HG03280 (cell line): Measurements from ENCODE around the gene PCBP2.
"Not testable (repeated sequence)": the region's sequence is repeated elsewhere in the genome, so short reads cannot be mapped to it uniquely, and the experiment has no call there.

Experiments used
- ATAC-seq: cut with Tn5 transposase; IDR thresholded peaks from one replicate; pipeline ENCODE4 v1.9.1; 2021; ENCODE audit warnings: mild to moderate bottlenecking, moderate library complexity; ENCODE audit not compliant: unreplicated experiment

Gene PCBP2

GRCh38 chr12:53439582-53439981 lies 12.3 kb upstream of the PCBP2 start:
- ATAC-seq, result not testable (repeated sequence)

- peak; percentile 99 for ATAC-seq
These were observed 10.7 kb upstream of the PCBP2 start, which contains the start of gene PRR13 for GRCh38 chr12:53441040-53441833. Gene PRR13 (plus strand): TSS chr12:53441734. CDS start chr12:53442715, 981 bp downstream.

GRCh38 chr12:53443955-53444354 lies 7.9 kb upstream of the PCBP2 start:
- no peak for ATAC-seq

- not testable (repeated sequence) for ATAC-seq
These were observed 7.1 kb upstream of the PCBP2 start for GRCh38 chr12:53444593-53445325.

GRCh38 chr12:53450936-53451335 lies 966 bp upstream of the PCBP2 start:
- ATAC-seq, result no peak

GRCh38 chr12:53452159-53453077 lies 516 bp downstream of the PCBP2 start:
- peak; percentile 35 for ATAC-seq

GRCh38 chr12:53453953-53454640 lies 2.2 kb downstream of the PCBP2 start:
- ATAC-seq, result no peak

GRCh38 chr12:53454707-53455106 lies 2.8 kb downstream of the PCBP2 start:
- ATAC-seq, result no peak

- ATAC-seq, result no peak
These were observed 4.9 kb downstream of the PCBP2 start for GRCh38 chr12:53456654-53457366.

GRCh38 chr12:53459097-53459496 lies 7.2 kb downstream of the PCBP2 start:
- ATAC-seq, result no peak

- ATAC-seq, result no peak
These were observed 9.2 kb downstream of the PCBP2 start for GRCh38 chr12:53461059-53461458.

GRCh38 chr12:53461591-53461990 lies 9.7 kb downstream of the PCBP2 start:
- ATAC-seq, result no peak

- no peak for ATAC-seq
These were observed 11.0 kb downstream of the PCBP2 start for GRCh38 chr12:53462935-53463334.

- ATAC-seq, result no peak
These were observed 12.1 kb downstream of the PCBP2 start for GRCh38 chr12:53463802-53464560.

GRCh38 chr12:53464685-53465418 lies 12.9 kb downstream of the PCBP2 start:
- ATAC-seq, result no peak

GRCh38 chr12:53465679-53466078 lies 13.8 kb downstream of the PCBP2 start:
- no peak for ATAC-seq

GRCh38 chr12:53466640-53467039 lies 14.7 kb downstream of the PCBP2 start:
- no peak for ATAC-seq

- no peak for ATAC-seq
These were observed 15.2 kb downstream of the PCBP2 start for GRCh38 chr12:53467082-53467481.
